BE2C (cell line): ENCODE data around the gene FRMD5.
"Not testable (repeated sequence)": the region's sequence is repeated elsewhere in the genome, so short reads cannot be mapped to it uniquely, and the experiment has no call there.

ENCODE experiments used
- DNase-seq: peaks from one replicate; pipeline ENCODE4 v3.0.0-alpha.2; 2020
- H3K27me3 ChIP-seq: fragments of 250-450 bp; sonication (Bioruptor Pico); 2 replicates; pipeline ENCODE4 v1.5.1; 2020; ENCODE audit warnings: mild to moderate bottlenecking
- H3K36me3 ChIP-seq: fragments of 250-450 bp; sonication (Bioruptor Pico); 2 replicates; pipeline ENCODE4 v1.5.1; 2020; ENCODE audit warnings: mild to moderate bottlenecking
- H3K4me1 ChIP-seq: fragments of 250-450 bp; sonication (Bioruptor Pico); 2 replicates; pipeline ENCODE4 v1.5.1; 2020
- H3K4me3 ChIP-seq: 2 replicates; pipeline ENCODE4 v1.5.1; 2011; ENCODE audit warnings: low read depth, low read length
- H3K9me3 ChIP-seq: fragments of 250-450 bp; sonication (Bioruptor Pico); 2 replicates; pipeline ENCODE4 v1.5.1; 2020
- CTCF ChIP-seq: IDR thresholded peaks from 2 replicates; pipeline ENCODE4 v1.5.1; 2012; ENCODE audit warnings: mild to moderate bottlenecking, low read depth, low read length

FRMD5 gene

GRCh38 chr15:43826508-43827341, 368.3 kb downstream of the FRMD5 start, which contains the start of gene WDR76:
WDR76 (plus strand) TSS chr15:43827002; CDS start chr15:43827033, 31 bp downstream.
- peak within 1 kb of the TSS; percentile 77 for H3K4me3 ChIP-seq
- no peak for TF ChIP-seq CTCF
- no peaks in the 10 kb centered on the region for H3K9me3 ChIP-seq
- no peaks in the 10 kb centered on the region; the same call in 1 of the 2 replicates for H3K4me1 ChIP-seq
- peak; percentile 88 for DNase-seq
- no peaks in the 10 kb centered on the region for H3K36me3 ChIP-seq
- no peaks in the 10 kb centered on the region for H3K27me3 ChIP-seq

- H3K27me3 ChIP-seq = no peaks in the 10 kb centered on the region
- no peaks in the 10 kb centered on the region; the same call in 1 of the 2 replicates for H3K4me1 ChIP-seq
- no peak for TF ChIP-seq CTCF
- H3K36me3 ChIP-seq = no peaks in the 10 kb centered on the region
- no peaks in the 10 kb centered on the region for H3K9me3 ChIP-seq
- H3K4me3 ChIP-seq = peak overlapping the region; percentile 77
- DNase-seq = no peak
These were observed 369.0 kb downstream of the FRMD5 start for GRCh38 chr15:43826029-43826507.

- not testable (repeated sequence) for H3K9me3 ChIP-seq, H3K4me3 ChIP-seq, H3K36me3 ChIP-seq, H3K27me3 ChIP-seq, DNase-seq, H3K4me1 ChIP-seq
These were observed 369.8 kb downstream of the FRMD5 start for GRCh38 chr15:43825305-43825704.

GRCh38 chr15:43824302-43825246, 370.5 kb downstream of the FRMD5 start, which contains the start of gene MFAP1:
MFAP1 (minus strand) TSS chr15:43824690; CDS start chr15:43824569, 121 bp downstream.
- Histone ChIP-seq H3K27me3 (no peaks in the 10 kb centered on the region), H3K4me1 (no peaks in the 10 kb centered on the region; the same call in 1 of the 2 replicates), H3K36me3 (peaks cover 5% of the 10 kb centered on the region; the same call in 1 of the 2 replicates), H3K9me3 (no peaks in the 10 kb centered on the region), H3K4me3 (peak within 1 kb of the TSS; percentile 89)
- peak; percentile 92 for DNase-seq
- TF ChIP-seq CTCF = no peak

- Histone ChIP-seq H3K4me1 (no peaks in the 10 kb centered on the region), H3K27me3 (no peaks in the 10 kb centered on the region), H3K9me3 (no peaks in the 10 kb centered on the region), H3K4me3 (no peak overlapping the region), H3K36me3 (peaks cover 10% of the 10 kb centered on the region)
- no peak for TF ChIP-seq CTCF
- DNase-seq = no peak
These were observed 373.6 kb downstream of the FRMD5 start for GRCh38 chr15:43821505-43821904.
